GM19351 (cell line): ENCODE data around the gene CDC42.
"Not testable (repeated sequence)": the region's sequence is repeated elsewhere in the genome, so short reads cannot be mapped to it uniquely, and the experiment has no call there.

ENCODE experiments used
- ATAC-seq: cut with Tn5 transposase; IDR thresholded peaks from one replicate; pipeline ENCODE4 v1.9.1; 2021; ENCODE audit warnings: mild to moderate bottlenecking, moderate library complexity; ENCODE audit not compliant: unreplicated experiment

The CDC42 gene

DNA sequence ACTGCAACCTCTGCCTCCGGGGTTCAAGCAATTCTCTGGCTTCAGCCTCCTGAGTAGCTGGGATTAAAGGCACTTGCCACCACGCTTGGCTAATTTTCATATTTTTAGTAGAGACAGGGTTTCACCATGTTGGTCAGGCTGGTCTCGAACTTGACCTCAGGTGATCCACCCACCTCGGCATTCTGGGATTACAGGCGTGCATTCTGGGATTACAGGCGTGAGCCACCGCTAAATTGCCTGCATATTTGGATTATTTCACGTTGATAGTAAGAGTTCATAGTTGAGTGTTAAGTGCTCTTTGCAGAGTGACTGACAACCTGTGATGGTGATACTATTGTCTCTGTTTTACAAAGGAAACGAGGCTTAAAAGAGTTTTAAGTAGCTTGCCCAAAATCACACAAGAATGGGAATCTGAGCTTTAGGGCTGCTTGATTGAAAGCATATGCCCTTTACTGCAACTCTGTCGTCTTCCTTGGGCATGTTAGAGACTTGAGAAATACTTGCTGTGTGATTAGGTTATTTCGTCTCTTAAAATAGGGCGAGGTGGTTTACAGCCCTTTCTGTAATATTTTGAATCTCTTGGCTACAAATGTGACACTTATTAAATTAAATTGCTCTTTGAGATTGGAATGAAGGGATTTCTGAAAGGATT lies 12.4 kb downstream of the CDC42 start:
- no peak for ATAC-seq

DNA sequence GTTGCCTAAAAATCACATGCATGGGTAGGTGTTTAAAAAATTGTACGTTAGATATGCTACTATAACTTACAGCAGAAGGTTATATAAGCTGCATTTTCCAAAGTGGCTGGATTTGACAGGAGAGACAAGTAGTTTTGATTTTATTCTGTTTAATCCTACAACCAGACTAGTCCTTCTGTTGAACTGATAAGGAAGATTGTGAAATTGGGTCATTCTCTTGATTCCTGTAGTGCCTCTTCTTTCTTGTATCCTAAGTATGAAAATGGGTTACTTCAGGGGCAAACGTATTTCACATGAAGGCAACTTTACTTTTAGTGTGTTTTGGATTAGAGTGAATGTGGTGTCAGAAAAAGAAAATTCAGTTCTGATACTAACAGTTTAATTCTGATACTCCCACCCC lies 19.0 kb downstream of the CDC42 start:
- no peak for ATAC-seq

DNA sequence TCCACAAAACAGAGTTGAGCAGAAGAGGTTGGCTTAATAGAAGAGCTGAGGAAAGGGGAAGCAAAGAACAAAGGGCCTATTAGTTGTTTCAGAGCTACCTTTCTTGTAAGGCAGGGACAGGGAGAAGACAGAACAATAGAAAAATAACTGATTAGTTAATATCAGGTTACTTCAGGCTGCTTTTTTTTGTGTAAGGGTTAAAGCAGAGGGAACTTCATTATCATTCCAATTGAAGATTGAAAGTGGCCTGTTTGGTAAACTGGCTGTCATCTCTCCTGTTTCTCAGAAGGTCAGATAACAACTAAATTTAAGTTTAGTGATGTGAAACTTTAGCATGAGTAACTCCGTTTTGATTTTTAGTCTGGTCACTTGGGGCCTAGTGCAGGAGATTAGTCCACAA lies 22.3 kb downstream of the CDC42 start:
- no peak for ATAC-seq

DNA sequence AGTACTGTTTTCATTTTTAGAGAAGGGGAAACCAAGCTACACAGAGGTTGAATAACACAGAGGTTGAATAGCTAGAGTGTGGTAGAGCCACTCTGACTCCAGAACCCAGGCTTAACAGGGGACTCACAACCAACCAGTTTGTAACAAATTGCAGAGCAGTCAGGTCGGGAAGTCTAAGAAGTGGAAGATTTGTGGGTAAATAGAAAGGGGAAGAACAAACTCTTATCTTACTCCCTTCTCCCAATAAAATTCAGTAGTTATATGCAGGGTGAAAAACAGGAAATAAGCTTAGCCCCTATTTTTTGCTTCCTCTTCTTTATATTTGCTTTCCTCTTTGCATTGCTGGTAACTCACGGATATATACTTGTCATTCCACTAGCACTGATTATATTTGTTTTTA lies 23.2 kb downstream of the CDC42 start:
- ATAC-seq = no peak

DNA sequence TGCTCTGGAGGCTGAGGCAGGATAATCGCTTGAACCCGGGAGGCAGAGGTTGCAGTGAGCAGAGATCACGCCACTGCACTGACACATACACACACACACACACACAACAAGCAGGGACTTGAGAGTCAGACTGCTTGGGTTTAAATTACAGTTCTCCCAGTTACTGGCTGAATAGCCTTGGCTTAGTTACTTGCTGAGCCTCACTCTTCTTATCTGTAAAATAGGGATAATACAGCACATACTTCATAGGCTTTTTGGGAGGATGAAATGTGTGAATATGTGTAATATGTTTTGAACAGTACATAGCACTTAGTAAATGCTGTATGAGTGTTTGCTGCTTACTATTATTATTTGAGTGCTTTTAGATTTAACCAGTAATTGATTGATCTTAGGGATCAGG lies 23.8 kb downstream of the CDC42 start:
- no peak for ATAC-seq

DNA sequence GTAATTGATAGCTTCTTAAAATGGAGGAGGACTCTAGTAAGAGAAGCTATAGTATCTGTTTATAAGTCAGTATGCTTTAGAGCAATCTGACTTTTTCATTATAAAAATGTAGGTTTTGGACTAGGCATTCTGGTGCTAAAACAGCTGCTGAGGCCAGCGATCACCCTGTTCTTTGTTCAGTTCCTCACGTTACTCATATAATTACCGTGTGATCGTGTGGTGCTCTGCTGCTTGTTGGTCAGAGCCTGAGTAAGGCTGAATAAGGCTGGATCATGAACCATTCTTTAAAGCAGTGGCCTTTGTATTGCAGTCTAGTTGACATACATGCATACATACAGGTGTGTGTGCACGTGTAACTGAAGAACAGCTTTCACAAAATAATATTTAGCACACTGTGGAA lies 25.2 kb downstream of the CDC42 start:
- no peak for ATAC-seq

DNA sequence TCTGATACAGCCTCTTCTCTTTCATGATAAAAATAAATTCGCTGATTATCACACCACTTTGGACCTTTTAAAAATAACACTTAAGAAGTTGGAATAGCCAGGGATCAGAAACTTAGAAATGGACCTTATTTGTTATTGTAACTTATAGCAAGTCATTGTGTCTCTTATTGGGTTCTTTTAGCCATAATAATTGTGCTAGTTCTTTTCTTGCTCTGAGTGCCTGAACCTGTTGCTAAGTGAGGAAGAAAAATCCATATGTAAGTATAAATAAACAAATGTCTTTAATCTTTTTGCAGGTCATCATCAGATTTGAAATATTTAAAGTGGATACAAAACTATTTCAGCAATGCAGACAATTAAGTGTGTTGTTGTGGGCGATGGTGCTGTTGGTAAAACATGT lies 25.6 kb downstream of the CDC42 start:
- ATAC-seq = no peak

DNA sequence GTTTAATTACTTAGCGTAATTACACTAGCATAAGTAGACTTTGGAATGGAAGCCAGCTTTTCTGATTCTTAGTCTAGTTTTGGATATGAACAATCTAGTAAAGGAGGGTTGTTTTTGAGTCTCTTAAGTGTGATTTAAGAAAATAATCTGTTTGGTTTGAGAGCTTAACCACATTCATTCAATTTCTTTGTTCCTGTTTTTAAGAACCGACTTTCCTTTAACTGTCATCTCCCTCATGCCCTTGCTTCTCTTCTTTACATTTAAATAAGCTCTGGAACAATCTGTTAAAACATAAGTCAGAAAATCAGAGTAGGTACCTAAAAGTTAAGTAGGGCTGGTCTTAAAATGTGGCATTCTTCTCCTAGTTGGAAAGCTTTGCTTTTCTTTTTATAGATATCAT lies 27.7 kb downstream of the CDC42 start:
- no peak for ATAC-seq

DNA sequence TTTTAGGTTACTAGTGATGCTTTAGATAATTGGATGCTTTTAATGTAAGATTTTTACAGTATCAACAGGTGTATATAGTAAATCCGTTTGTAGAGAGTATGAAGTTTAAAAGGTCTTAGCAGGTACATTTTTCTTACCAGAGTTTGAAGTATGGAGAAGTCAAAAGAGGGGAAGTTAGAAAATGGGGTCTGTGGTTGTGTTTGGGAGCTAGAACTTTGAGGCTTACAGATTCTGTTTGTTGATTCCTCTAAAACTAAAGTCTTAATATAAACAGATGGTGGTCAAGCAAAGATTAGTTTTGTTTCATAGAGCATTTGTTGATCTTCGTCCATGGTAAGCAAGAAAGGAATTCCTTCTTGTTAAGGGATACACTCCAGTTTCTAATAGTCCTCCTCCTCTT lies 35.8 kb downstream of the CDC42 start:
- no peak for ATAC-seq

DNA sequence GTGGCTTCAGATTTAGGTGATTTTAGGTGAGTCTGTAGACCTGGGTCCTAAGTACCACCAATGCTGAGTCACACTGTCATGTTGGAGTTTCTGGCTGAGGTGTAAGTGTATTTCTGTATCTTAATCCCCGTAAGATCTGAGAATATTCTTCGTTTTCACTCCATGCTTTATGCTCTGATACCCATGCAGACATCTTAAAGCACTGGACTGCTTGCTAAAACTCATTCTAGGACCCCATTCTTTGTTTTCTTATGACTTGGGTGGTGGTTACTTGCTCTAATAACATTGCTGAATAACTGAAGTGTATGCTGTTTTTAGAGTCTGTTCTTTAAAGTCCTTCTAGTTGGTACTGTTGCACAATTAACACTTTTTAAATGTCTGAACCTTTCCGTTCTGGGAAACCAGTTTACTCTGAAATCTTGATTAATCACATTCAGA lies 36.6 kb downstream of the CDC42 start:
- no peak for ATAC-seq

DNA sequence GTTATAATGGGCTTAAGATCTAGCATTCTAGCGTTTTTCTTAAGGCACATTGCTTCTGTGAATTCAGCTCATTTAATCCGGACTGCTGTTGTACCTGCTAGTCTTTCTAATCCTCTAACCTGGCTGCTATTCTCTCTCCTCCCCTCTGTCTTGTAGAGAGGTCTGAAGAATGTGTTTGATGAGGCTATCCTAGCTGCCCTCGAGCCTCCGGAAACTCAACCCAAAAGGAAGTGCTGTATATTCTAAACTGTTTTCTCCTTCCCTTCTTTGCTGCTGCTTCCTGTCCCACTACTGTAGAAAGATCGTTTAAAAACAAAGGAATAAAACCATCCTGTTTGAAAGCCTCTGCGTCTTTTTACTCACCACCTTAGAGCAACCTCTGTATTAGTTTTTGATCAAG lies 37.3 kb downstream of the CDC42 start:
- no peak for ATAC-seq

DNA sequence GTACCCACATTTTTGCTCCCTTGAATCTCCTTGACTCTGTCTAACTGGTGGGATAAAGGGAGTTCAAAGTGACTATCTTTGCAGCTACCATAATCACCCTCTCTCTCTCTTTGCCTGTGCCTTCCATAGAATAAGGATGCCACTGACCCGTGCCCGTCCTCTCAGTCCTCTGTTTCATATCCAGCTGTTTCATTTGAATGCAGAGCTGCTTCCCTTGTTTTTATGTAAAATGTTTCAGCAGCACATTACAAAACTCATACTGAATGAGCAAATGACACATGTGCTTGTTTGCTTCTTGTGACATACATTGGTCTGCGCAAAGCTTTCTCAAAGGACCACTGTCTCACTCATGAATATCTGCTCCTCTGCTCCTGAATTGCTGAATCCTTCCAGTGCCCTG lies 38.4 kb downstream of the CDC42 start:
- no peak for ATAC-seq

DNA sequence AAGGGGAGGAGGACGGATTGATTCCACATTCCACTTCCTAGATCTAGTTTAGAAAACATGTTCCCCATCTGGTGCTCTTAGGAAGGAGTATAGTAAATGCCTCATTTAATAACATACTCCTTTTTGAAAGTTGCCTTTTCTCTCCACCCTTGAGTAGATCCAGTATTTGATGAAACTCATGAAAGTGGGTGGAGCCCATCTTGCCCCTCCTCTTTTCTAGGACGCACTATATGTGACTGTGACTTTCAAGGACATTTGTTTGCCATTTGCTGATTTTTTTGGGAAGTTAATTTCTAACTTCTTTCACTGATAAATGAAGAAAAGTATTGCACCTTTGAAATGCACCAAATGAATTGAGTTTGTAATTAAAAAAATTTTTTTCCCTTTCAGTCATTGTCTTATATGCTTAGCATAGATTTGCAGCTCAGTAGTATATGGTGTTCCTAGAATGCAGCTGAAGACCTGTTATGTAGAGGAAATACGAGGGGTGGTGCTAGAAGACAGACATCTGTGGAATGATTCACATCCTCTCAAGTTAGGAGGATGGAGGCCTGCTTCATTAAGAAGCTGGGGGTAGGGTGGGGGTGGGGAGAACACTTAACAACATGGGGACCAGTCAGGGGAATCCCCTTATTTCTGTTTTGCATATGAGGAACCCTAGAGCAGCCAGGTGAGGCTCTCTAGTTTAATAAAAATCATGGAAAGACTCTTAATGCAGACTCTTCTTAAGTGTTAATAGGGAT lies 39.7 kb downstream of the CDC42 start:
- ATAC-seq = not testable (repeated sequence)

DNA sequence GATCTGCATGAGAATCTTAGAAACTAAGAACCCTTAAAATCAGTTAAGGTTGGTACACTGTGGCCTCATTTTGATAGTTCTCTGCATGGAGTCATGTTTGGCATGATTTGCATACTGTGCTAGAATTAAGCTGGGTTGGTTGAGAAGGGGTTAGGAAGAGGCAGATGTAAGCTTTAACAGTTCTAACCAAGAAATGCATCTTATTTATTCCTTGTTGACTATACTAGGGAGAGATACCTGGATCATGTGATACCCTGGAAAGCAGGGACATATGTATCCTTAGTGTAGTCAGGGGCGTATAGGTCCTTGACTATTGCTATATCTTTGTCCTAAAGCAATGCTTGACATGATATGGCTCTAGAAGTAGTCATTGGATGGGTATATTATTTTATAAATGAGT lies 41.0 kb downstream of the CDC42 start:
- no peak for ATAC-seq

DNA sequence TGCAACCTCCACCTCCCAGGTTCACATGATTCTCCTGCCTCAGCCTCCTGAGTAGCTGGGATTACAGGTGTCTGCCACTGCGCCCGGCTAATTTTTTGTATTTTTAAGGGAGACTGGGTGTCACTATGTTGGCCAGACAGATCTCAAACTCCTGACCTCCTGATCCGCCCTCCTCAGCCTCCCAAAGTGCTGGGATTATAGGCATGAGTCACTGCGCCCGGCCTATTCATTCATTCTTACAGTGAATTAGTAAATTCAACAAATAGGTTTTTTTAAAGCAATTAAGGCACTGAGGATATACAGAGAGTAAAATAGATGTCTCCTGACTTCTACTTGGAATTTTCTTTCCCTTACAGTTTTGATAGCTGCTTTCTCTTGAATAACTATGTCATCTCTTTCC lies 43.5 kb downstream of the CDC42 start:
- ATAC-seq = no peak

DNA sequence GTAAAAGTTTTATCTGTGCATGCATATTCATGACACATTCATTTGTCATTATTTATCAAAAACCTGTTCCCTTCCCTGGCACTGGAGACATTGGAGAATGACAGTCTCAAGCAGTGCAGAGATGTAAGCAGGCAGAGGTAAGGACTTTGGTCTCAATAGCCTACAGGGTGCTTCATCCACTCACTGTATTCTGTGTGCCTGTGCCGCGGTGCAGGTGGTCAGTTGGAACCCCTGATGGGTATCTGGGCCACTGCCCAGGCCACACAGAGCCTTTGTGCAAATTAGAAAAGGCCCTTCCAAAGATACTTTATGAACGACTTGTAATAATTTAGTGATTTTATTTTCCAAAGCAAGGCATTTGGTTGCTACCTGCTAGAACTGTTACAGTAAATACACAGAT lies 44.0 kb downstream of the CDC42 start:
- no peak for ATAC-seq

DNA sequence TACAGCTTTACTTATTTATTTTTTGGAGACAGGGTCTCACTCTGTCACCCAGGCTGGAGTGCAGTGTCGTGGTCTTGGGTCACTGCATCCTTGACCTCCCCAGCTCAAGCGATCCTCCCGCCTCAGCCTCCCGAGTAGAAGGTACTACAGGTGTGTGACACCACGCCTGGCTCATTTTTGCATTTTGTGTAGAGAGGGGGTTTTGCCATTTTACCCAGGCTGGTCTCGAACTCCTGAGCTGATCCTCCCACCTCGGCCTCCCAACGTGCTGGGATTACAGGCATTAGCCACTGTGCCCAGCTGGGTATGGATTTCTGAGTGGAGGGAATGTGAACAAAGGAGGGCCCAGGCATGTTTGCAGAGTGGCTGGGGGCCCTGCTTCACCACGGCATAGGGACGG lies 46.2 kb downstream of the CDC42 start:
- ATAC-seq = no peak

DNA sequence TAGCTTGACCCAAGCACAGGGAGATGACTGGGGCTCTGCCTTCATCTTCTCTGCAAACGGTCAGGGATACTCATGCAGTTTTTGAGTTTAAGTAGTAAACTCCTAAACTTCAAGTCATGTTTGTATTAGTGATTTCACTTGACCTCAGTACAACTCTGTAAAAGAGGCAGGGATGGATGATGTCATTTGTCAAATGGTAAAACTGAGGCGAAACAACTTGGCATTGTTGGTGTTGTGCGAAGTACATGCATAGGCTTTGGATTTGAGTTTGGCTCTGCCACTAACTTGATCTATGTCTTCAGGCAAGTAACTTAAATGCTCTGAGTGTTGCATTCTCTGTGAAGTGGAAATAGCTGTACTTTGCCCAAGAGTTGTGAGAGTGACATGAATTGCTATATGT lies 47.7 kb downstream of the CDC42 start:
- ATAC-seq = no peak

DNA sequence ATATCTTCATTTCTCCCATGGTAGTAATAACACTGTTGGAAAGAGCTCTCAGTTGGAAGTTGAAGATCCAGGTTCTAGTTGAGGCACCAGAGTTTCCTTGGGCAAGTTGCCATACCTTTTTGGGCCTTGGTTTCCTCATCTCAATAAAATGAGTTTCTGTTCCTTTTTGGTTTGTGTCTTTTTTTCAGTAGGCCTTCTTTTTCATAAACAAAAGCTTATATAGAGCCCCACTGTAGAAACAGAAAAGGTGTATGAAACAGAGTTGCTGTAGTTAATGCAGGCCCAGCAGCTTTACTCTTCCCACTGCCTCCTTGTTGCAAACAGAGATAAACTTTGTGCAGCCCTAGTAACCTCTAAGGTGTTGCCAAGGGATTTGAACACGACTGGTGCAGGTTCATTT lies 48.7 kb downstream of the CDC42 start:
- no peak for ATAC-seq

DNA sequence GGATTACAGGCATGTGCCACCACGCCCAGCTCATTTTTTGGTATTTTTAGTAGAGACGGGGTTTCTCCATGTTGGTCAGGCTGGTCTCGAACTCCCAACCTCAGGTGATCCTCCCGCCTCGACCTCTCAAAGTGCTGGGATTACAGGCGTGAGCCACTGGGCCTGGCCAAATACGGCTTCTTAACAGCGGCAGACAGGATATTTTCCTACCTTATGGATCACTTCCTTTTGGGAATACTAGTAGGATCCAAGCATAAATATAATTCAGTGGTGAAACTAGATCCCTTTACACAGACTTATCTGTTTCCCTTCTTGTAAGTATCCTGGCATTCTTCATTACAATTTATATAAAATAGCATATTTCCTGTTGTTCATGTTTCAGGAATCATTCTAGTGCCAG lies 49.5 kb downstream of the CDC42 start:
- no peak for ATAC-seq

DNA sequence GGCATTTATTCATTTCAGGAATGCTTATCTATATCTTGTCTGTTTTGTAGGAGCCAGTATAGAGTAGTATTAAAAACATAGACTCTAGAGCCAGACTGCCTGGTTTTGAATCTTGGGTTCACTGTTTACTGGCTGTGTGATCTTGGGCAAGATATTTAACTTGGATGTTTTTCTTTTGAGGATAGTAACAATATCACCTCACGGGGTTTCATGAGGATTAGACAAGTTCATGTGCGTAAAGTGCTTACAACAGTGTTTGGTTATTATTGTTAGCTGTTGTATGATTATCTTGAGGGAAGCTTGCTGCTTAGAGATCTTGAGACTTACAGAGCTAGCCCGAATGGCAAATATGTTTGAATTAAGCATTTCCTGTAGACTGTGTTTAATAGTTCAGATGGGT lies 50.2 kb downstream of the CDC42 start:
- no peak for ATAC-seq

DNA sequence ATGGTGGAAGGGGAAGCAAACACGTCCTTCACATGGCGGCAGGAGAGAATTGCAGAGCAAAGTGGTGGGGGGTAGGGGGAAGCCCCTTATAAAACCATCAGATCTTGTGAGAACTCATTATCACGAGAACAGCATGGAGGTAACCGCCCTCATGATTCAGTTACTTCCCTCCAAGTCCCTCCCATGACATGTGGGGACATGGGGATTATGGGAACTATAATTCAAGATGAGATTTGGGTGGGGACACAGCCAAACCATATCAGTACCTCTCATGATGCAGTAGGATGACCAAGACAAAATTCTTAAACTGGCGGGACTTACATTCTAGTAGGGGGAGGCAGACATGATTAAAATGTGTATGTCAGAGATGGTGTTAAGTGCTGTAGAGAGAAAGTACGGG lies 51.6 kb downstream of the CDC42 start:
- no peak for ATAC-seq
